Ishikawa (cell line): ENCODE measurements around the gene DYRK1B.

Experiments used
- CEBPB ChIP-seq: IDR thresholded peaks from 2 replicates; pipeline ENCODE4 v1.6.1; 2012
- CREB1 ChIP-seq: IDR thresholded peaks from 2 replicates; pipeline ENCODE4 v1.6.1; 2012; ENCODE audit warnings: low read depth
- EGR1 ChIP-seq: IDR thresholded peaks from 2 replicates; pipeline ENCODE4 v1.6.1; 2012
- EP300 ChIP-seq: IDR thresholded peaks from 2 replicates; pipeline ENCODE4 v1.6.1; 2012; ENCODE audit warnings: borderline replicate concordance
- MAX ChIP-seq: IDR thresholded peaks from 2 replicates; pipeline ENCODE4 v1.6.1; 2012
- NFIC ChIP-seq: IDR thresholded peaks from 2 replicates; pipeline ENCODE4 v1.6.1; 2012
- RAD21 ChIP-seq: IDR thresholded peaks from 2 replicates; pipeline ENCODE4 v1.6.1; 2012; ENCODE audit warnings: low read depth

GRCh38 chr19:39813264-39813993, 20.5 kb downstream of the DYRK1B start:
- TF ChIP-seq RAD21 (no peak), EGR1 (no peak), EP300 (no peak), NFIC (no peak), CEBPB (no peak), CREB1 (no peak), MAX (no peak)
